ENCODE measurements around the gene AAK1.
"Not testable (repeated sequence)": the region's sequence is repeated elsewhere in the genome, so short reads cannot be mapped to it uniquely, and the experiment has no call there.

Gene AAK1

DNA sequence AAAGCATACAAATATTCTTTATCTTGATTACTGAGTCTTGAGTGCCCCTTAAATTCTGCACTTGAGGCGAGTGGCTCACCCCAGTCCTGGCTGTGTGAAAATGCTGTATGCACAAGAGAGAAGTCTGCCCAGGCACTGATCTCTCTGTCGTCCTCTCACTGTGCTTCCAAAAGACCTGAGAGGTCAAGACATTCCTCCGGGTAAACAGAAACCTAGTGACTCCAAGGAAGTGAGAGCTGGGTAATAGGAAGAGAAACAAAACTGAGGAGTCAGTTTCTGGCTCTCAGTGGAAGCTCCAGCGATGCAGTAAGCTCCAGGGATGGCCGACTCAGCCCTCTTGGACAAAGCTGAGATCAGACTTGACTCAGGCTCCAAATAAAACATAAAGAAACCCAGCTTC is 70.9 kb downstream of the AAK1 start:
- DNase-seq (ENCODE audit: low read depth) = peak; percentile 59

DNA sequence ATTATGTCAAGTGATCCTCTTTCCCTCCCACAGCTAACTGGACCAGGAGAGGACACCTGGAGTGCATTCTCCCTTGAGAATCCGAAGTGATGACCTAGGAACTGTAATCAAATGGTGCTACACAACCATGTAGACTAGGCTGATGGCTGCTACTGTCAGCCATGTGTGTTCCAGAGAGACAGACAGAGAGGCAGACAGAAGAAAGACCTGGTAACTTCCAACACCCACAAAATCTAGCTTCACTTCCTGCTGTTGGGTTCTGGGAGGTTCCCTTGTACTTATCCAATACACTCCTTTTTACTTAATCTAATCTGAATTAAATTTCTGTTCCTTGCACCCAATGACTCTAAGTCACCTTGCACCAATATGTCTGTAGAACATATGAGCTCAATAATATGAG is 72.3 kb downstream of the AAK1 start:
- no peak for DNase-seq (ENCODE audit: low read depth)

DNA sequence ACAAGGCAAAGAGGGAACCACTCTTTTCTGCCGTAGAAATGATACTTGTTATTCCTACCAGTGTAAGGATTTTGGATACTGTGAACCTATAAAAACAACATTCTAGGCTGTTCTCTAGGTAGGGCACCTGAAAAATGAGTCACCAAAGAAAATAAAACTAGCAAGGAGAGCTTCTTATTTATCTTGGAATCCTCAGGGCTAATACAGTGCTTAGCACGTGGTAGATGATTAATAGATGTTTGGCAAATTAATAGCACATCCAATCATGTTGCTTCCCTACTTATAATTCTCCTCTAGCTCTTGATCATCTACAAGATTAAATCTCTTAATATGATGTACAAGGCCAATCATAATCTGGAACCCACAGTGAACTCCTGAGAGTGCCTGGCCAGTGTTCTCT is 73.1 kb downstream of the AAK1 start:
- DNase-seq (ENCODE audit: low read depth) = no peak

DNA sequence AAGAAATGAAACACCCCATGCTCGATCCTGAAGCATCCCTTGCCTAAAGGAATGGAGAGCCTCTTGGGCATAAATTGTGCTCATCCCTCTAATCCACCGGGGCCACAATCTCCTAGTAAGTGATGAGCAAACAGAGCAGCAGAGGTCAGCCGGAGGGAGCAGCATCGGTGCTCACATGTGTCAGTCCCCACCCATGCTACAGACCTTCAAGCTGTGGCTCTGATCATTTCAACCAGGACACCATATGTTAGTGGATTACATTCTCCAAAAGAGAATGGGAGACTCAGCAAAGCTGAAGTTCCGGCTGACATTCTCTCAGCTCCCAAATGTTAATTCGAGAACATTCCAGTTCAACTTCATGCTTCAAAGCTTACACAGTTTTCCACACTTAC is 75.6 kb downstream of the AAK1 start:
- peak; percentile 41 for DNase-seq (ENCODE audit: low read depth)

DNA sequence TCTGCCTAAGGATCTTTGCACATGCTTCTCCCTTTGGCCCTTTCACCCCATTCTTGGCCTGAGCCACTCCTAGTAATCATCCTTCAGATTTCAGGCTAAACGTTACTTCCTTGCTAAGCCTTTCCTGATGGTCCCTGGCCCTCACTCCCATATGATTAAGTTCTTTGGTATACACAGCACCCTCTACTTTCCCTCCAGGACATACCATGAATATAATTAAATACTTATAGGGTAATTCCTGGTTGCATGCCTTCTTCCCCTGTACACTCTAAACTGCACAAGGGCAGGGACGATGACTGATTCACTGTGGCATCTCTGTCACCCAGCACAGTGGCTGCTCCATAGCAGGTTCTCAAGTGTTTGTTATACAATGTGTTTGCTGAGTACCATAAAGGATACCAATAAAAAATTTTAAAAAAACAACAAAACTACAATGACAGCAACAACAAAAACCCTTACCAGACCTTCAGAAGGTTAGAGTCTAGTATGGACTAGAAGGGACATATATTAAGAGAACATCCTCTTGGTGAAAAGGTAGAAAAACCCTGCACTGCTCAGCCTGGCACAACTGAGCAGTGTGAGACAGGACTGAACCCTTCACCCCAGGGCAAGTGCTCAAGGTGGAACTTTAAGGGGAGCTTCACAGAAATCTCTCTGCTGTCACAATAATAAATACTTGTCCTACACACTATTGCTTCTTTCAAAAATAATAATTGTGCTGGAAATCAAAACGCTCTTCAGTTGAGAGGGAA is 76.2 kb downstream of the AAK1 start:
- peak; percentile 96 for DNase-seq (ENCODE audit: low read depth)

DNA sequence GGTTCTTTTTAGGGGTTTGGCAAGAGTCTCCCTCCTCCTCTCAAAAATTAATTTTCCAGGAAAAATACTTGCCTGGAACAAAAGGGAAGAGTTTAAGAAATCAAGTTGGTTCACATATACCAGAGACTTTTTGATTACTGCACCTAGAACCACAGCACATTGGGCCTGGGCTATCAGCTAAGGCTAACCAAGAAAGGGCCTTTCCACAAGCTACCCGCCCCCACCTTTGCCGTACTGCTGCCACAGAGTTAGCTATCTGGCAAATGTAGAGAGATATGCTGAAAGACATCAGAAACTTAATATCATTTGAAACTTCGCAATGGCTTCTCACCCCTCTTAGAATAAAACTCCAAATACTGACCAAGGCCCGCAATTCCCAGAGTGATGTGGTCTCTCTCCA is 76.9 kb downstream of the AAK1 start:
- DNase-seq (ENCODE audit: low read depth) = no peak

DNA sequence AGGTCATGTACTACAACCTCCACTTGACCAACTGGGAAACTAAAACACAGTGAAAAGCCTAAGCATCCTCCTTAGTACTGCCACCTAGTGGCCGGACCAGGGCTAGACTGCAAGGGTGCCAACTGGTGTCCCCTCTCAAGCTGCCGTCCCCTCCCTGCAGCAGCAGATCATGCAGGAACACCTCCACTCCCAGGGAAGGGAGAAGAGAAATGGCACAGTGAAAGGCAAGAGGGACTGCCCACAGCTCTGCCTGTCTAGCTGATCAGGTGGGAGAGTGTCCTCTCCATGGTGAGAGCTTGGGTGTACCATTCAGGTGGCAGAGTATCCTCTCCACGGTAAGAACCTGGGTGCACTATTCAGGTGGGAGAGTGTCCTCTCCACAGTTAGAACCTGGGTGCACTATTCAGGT is 78.1 kb downstream of the AAK1 start:
- DNase-seq (ENCODE audit: low read depth) = peak; percentile 27

DNA sequence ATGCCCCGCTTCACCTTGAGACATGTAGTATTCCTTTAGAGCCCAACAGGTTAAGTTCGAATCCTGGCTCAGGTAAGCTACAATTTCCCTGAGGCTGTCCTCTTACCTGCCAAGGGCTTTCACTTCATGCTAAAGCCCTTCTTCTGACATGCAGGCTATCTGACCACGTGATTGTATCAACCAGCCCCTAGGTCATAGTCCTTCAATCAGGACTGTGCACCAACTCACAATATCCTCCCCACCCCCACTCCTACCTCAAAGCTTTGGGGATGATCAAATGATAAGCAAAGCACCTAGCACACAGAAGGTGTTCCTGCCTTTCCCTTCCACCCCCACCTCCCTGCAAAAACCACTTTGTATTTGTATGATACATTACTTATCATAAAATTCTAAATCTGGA is 78.9 kb downstream of the AAK1 start:
- DNase-seq (ENCODE audit: low read depth) = no peak

DNA sequence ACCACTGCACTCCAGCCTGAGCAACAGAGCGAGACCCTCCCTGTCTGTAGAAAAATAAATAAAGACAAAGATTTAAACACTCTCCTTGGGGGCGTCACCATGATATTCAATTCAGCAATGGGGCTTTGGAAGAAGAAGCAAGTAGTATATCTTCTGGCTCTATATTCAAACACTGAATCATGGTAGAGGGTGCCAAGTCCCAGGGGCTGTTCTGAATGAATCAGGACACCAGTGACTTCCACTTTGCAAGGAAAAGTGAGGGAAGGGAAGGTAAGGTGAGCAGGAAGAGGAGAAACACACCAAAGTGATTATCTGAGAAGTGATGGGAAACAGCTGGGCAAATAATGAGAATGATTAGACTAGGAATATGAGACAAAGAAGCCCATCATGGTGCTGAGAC is 80.5 kb downstream of the AAK1 start:
- DNase-seq (ENCODE audit: low read depth) = no peak

DNA sequence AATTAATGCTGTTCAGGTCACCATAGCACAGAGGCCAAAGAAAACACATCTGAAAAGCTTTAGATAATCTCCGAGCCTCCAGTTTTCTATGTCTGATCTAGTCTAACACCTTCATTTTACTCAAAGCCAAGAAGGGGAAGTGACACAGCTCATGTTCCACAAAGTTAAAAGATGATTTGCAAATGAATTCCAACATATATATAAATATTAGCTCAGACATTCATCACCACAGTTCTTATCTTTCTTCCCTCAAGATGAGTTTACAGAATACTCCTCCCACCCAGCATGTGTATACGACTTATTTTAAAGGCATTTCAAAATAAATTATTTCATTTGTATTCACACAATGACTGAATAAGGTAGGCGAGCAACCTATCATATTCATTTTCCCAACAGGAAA is 82.4 kb downstream of the AAK1 start:
- DNase-seq (ENCODE audit: low read depth) = peak; percentile 20

DNA sequence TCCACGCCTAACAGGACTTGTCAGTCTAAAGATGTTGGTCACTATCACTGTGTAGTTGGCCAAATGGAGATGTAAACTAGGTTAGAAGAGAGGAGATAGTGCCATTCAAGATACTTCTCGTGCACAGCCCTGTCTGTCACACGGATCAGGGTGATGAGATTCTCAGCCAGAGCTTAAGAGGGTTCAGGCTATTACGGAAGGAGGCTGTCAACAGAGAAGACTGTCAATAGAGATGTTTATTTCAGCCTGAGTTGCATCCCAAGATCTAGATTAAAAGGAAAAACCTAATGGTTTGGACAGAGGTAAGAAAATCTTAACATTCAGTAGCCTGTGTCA is 83.4 kb downstream of the AAK1 start:
- DNase-seq (ENCODE audit: low read depth) = no peak

DNA sequence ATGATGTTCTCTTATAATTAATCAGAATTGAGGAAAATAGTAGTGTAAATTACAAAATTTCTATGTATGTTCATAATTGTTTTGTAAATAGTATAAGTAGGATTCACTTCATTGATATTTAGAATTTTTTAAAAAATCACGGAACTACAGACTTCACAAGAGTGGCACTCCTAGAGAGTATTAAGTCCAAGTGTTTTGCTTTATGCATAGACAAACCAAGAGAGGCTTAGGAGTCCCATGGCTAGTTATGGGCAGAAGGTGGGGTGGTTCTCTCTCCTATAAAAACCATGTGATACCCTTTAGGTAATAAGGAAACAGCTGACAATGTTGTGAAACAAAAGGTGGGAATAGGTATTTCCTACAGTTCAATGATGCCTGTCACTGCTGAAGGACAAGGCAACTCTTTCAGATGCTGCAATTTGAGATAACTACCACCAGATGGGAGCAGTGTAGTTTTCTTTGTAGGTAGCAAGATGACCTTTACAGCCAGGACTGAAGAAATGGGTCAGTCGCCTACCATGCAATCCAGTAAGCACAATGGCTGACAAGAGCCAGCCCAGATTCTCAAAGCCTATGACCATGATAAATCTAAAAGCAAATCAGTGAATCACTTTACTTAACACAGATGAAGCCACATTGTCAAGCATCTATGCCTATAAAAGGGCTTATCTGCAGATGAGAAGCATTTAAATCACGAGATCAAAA is 83.9 kb downstream of the AAK1 start:
- peak; percentile 68 for DNase-seq (ENCODE audit: low read depth)

DNA sequence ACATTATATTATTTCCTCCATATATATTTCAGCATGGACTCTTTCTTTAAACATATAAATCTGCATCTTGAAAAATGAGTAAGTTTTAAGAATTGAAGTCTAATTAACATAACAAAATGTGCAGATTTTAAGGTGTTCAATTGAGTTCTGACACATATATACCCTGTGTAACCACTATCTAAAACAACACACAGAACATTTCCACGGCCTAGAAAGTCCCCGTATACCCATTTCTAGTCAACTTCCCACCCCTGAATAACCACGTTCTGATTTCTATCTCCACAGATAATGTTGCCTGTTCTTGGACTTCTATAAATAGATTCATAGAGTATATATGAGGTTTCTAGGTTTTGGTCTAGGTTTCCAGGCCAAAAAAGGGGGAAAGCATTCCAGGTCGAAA is 87.5 kb downstream of the AAK1 start:
- no peak for DNase-seq (ENCODE audit: low read depth)

DNA sequence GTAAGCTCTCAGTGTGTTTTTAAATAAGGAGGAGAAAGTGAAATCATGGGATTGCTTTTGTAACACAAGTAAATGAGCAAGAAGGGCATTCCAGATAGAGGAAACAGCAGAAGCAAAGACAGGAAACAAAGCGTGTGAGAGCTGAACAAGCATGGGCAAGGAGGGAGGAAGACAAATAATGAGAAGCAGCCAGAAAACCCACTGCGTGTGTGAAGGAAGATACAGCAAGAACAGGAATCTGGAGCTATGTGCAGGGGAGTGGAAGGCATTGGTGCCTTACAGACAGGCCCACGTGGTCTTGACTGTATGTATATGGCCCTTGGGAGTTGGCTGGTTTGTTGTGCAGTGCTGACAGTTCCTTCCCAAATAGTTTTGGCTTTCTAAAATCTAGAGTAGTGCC is 88.6 kb downstream of the AAK1 start:
- DNase-seq (ENCODE audit: low read depth) = peak; percentile 22

DNA sequence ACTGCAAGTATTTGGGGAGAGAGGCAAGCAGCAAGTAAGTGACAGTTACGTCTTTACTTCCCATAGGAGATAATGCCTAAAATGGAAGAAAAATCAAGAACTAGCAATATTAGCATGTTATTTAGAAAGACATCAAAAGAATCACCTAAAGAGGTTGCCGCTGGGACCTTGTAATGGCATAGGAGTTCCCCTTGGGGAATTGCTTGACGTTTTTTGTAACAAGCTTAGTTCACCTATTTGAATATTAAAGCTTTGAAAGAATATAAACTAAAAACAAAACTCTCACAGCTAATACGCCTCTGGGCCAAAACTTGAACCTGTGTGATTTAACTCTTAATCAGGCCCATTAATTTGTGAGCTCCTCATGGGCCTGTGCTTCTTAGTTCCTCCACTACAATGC is 89.0 kb downstream of the AAK1 start:
- DNase-seq (ENCODE audit: low read depth) = no peak

DNA sequence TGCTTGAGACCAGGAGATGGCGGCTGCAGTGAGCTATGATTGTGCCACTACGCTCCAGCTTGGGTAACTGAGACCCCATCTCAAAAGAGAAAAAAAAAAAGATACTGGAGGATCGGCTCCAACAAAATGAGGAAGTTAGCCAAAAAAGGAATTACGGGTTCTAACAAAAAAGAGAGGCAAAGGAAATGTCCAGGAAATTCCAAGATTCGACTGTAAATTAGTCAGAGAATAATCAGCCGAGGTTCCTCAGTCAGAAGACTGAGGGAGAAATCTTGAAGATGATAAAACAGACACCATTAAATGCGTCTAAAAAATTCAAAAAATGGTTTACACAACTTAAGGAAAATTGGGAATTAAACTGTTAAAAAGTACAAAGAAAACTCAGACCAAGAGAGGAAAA is 89.5 kb downstream of the AAK1 start:
- peak; percentile 21 for DNase-seq (ENCODE audit: low read depth)

DNA sequence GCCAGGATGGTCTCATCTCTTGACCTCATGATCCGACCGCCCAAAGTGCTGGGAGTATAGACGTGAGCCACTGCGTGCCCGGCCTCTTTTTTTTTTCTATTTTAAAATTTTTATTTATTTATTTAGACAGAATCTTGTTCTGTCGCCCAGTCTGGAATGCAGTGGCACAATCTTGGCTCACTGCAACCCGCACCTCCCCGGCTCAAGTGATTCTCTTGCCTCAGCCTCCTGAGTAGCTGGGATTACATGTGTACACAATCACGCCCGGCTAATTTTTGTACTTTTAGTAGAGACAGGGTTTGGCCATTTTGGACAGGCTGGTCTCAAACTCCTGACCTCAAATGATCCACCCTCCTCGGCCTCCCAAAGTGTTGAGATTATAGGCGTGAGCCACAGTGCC is 93.0 kb downstream of the AAK1 start:
- not testable (repeated sequence) for DNase-seq (ENCODE audit: low read depth)

DNA sequence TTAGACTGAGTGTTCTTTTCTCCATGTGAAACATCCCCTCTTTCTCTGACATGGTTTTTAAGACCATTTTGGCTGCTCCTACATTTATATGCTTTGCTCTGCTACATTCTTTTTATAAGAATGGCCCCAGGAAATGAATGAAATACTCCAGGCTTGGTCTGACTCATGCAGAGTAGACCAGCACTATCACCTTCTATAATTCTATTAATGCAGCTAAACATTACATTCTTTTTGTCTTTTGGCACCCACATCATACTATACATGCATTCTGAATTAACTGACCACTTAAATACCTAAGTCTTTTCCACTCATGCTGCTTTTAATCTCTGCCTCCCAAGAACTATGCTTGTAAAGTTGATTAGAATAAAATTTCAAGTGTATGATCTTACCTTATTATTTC is 94.1 kb downstream of the AAK1 start:
- DNase-seq (ENCODE audit: low read depth) = peak; percentile 88

DNA sequence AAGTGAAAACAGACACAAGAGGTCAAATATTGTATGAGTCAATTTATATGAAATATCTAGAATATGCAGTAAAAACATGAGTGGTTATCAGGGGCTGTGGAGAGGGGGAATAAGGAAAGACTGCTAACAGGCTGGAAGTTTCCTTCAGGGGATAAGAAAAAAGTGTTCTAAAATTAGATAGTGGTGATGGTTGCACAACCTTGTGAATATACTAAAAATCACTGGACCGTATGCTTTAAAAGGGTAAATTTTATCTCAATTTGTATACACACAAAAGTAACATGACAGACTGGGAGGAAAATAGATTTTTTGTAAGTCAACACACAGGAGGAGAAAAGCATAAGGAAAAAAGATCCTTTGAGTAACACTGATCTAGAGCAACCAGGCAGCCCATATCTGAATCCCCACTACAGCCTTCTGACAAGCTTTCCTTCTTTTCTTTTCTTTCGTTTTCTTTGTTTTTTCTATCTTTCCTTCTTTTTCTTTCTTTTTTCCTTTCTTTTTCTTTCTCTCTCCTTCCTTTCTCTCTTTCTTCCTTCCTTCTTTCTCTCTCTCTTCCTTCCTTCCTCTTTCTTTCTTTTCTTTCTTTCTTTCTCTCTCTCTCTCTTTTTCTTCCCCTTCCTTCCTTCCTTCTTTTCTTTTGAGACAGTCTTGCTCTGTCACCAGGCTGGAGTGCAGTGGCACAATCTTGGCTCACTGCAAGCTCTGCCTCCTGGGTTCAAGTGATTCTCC is 95.4 kb downstream of the AAK1 start:
- DNase-seq (ENCODE audit: low read depth) = peak; percentile 18

DNA sequence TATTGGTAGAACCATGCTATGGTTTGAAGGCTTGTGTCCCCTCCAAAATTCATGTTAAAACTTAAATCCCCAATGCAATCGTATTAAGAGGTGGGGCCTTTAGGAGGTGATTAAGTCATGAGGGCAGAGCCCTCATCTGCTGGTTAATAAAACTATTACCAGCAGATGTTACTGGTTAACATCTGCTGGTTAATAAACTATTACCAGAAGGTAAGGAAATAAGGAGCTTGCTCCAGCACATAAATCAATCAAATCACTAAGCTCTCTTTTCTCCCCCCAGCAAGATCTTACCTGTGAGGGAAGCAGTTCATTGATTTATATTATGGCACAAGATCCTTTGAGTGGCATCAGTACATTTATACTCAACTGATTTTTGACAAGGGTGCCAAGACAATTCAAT is 96.9 kb downstream of the AAK1 start:
- no peak for DNase-seq (ENCODE audit: low read depth)

DNA sequence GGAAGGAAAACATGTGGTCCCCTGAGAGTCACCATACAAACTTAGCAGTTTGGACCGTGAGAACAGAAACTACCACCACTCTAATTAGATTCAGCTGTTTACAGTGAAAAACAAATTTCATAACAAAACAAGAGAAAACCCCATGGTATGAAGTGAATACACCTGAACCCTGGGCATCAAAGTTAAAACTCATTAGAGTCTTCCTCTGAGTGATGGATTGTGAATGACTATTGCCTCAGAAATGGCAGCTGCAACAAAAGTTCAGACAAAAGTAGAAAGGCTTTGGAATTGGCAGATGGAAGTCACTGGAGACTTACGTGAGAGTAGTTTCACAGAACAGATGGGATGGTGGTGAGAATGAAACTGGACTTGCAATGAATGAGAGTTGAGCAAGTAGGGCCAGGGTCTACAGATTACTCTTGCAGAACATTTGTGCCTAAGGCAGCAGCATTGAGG is 98.0 kb downstream of the AAK1 start:
- DNase-seq (ENCODE audit: low read depth) = no peak

DNA sequence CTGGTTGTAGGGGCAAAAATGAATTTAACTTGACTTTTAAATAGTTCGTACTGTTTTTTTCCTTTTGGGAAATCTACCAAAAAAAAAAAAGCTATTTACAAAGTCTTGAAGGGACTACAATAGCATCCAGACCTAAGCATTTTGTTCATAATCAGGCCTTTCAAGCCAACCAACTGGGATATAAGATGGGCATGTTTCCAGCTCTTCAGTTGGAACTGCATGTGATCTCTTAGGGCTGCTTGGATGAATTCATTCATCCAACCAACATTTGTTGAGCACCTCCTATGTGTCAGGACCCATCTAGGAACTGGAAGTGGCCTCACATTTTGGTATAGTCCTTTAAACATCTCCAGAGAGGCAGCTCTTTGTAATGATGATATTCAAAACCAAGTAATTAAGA is 98.6 kb downstream of the AAK1 start:
- no peak for DNase-seq (ENCODE audit: low read depth)

DNA sequence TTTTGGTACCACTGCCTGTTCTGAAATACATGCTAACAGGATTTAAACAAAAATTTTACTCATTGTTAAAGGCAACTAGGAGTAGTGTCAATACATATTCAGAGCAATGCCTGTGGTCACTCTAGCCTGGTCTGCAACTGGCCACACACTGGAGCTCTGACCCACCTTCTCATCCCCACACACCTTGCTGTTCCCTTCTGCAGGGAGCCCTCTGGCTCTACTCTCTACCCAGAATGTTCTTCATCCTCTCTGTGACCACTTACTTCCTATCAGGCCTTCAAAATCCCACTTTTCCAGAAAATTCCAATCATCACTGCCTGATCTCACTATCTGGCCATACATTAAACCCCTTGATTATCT is 104.0 kb downstream of the AAK1 start:
- DNase-seq (ENCODE audit: low read depth) = no peak
